Measurements from ENCODE around the gene CHRM2.

The CHRM2 gene

DNA sequence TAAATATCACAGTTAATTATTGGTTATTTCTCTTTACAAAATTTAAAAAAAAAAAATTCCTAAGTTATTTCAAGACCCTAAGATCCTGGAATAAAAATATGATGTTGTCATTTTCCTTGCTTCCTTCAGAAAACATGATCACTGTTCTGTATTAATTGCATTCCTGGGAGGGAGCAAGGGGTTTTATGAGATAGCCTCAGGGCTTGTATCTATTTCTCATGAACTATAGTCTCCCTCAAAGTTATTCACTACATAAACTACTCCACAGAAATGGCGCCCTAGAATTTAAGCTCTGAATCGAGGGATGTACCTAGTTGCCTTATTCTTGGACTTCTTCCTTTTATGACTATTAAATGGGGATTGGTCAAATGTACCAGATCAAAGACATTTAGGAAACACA lies 170.3 kb downstream of the CHRM2 start:
- no peak for DNase-seq

DNA sequence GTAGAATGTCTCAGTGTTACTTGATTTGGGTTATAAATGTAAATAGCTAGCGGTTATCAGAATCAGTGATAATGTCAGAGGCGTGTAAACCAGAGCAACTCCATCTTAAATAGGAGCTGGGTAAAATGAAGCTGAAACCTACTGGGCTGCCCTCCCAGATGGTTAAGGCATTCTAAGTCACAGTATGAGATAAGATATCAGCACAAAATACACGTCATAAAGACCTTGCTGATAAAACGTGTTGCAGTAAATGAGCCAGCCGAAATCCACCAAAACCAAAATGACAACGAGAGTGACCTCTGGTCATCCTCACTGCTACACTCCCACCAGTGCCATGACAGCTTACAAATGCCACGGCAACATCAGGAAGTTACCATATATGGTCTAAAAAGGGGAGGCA lies 172.3 kb downstream of the CHRM2 start:
- no peak for DNase-seq

DNA sequence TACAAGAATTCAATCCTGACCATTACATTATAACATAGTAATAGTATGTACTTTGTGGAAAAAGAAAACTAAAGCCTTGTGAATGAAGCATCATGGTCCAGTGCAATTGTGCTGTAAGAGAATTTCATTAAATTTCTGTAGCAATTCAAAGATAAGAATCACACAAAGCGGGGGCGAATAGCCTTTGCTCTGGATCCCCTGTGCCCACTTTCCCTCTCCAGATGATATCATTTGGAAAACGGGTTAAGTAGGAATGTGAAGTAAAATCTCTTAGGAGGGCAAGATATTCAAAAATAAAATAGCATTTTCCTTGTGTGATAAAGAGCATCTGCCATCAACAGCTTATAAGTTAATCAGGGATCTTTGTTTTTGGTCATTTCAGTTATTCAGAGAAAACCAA lies 177.1 kb downstream of the CHRM2 start:
- DNase-seq = no peak

DNA sequence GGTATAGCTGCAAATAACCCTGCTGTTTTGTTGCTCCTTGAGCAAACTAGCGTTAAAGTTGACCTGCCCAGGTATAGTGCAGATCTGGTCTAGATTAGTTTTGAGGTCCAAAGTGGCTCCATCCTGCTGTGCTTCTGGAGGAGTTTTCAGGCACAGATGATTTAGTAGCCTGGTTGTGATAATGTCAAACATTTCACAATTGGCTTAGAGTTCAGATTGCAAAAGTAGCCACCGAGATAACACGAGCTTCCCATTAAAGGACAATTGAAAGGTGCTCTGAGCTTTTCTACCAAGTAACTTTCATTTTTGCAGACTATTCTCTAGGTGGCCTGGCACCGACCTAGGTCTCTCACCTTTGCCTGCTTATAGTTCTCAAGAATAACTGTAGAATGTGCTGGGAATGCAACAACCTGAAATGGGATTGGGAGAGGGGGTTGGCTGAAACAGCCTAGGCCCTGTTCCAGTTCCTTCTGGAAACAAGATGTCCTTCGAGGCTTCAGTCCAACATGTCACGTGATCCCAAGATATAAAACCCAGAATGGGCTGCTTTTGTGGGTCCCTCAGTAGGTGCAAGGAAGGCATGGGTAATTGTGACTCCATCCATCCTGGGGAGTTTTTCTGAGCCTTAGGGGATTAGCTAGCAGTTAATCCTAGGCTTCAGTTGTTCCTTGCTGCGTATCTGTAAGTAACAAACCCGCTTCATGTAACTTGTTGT lies 201.0 kb downstream of the CHRM2 start:
- DNase-seq = no peak
